Measurements from ENCODE around the gene PPTC7. TPM values are rescaled to one million over a fixed set of nuclear protein-coding genes. Genes with fewer than 3 reads are reported as not detected.
"Not testable (repeated sequence)": the region's sequence is repeated elsewhere in the genome, so short reads cannot be mapped to it uniquely, and the experiment has no call there.

Gene PPTC7
- polyA plus RNA-seq, 1 experiment, result 11.4 TPM

- no peak for DNase-seq (ENCODE audit: low read depth, low spot score)
- POLR2A ChIA-PET, result no interaction called here
- CTCF ChIA-PET, result interaction anchor here (10.1 kb wide), 1 partner anchor 99 kb away, joined by 369 read pairs; the partner anchor contains the start of genes RAD9B and VPS29
Observed at GRCh38 chr12:110606253-110606611, 23.1 kb upstream of the PPTC7 start.

GRCh38 chr12:110602085-110602814 is 19.1 kb upstream of the PPTC7 start:
- not testable (repeated sequence) for DNase-seq (ENCODE audit: low read depth, low spot score); H3K9me3 ChIP-seq (ENCODE audit: control insufficient read depth, insufficient read depth, low read length); H3K27me3 ChIP-seq (ENCODE audit: control insufficient read depth, insufficient read depth, low read length); H3K4me3 ChIP-seq (ENCODE audit: low read depth, low read length); H3K27ac ChIP-seq (ENCODE audit: low read depth, low read length)
- peak; percentile 72 for TF ChIP-seq CTCF (IDR thresholded peaks at IDR 0.05; ENCODE audit: low read depth, low read length)
- ChIA-PET CTCF (interaction anchor here (0.6 to 10.1 kb wide), 49 partner anchors 9 to 749 kb away, joined by 3 to 369 read pairs (median 4); partner anchors contain the start of genes ARPC3, FAM216A, GPN3 and RAD9B), POLR2A (interaction anchor here (1.3 to 3.3 kb wide), 2 partner anchors 134 to 152 kb away, joined by 8 to 16 read pairs; partner anchors contain the start of genes ARPC3, FAM216A and GPN3)

More at GRCh38 chr12:110606253-110606611, 23.1 kb upstream of the PPTC7 start:
- H3K4me3 ChIP-seq (ENCODE audit: low read depth, low read length), result no peak overlapping the region
- no peak for TF ChIP-seq CTCF (IDR thresholded peaks at IDR 0.05; ENCODE audit: low read depth, low read length)
- H3K27me3 ChIP-seq (ENCODE audit: control insufficient read depth, insufficient read depth, low read length), result no peaks in the 10 kb centered on the region
- no peaks in the 10 kb centered on the region for H3K9me3 ChIP-seq (ENCODE audit: control insufficient read depth, insufficient read depth, low read length)
- no peak overlapping the region for H3K27ac ChIP-seq (ENCODE audit: low read depth, low read length)

- DNase-seq (ENCODE audit: low read depth, low spot score), result no peak
- POLR2A ChIA-PET, result interaction anchor here (1.1 to 3.3 kb wide), 3 partner anchors 14 to 150 kb away, joined by 4 to 16 read pairs (median 6); partner anchors contain the start of genes ARPC3, FAM216A, GPN3 and TCTN1
- CTCF ChIA-PET, result interaction anchor here (0.5 to 10.1 kb wide), 23 partner anchors 8 to 288 kb away, joined by 3 to 369 read pairs (median 5); partner anchors contain the start of genes ARPC3, FAM216A, GPN3 and RAD9B
- TF ChIP-seq CTCF (IDR thresholded peaks at IDR 0.05; ENCODE audit: low read depth, low read length), result peak; percentile 49
- Histone ChIP-seq H3K27me3 (ENCODE audit: control insufficient read depth, insufficient read depth, low read length) (no peaks in the 10 kb centered on the region), H3K4me3 (ENCODE audit: low read depth, low read length) (no peak overlapping the region), H3K27ac (ENCODE audit: low read depth, low read length) (no peak overlapping the region), H3K9me3 (ENCODE audit: control insufficient read depth, insufficient read depth, low read length) (no peaks in the 10 kb centered on the region)
Observed at GRCh38 chr12:110600254-110600653, 17.1 kb upstream of the PPTC7 start.

GRCh38 chr12:110599334-110599733 is 16.2 kb upstream of the PPTC7 start:
- Histone ChIP-seq H3K27ac (ENCODE audit: low read depth, low read length) (no peak overlapping the region), H3K27me3 (ENCODE audit: control insufficient read depth, insufficient read depth, low read length) (no peaks in the 10 kb centered on the region), H3K4me3 (ENCODE audit: low read depth, low read length) (no peak overlapping the region), H3K9me3 (ENCODE audit: control insufficient read depth, insufficient read depth, low read length) (no peaks in the 10 kb centered on the region)
- TF ChIP-seq CTCF (IDR thresholded peaks at IDR 0.05; ENCODE audit: low read depth, low read length), result no peak
- POLR2A ChIA-PET, result interaction anchor here (1.6 to 3.3 kb wide), 2 partner anchors 131 to 149 kb away, joined by 4 to 16 read pairs; partner anchors contain the start of genes ARPC3, FAM216A and GPN3
- DNase-seq (ENCODE audit: low read depth, low spot score), result no peak
- CTCF ChIA-PET, result interaction anchor here (0.7 to 10.1 kb wide), 11 partner anchors 7 to 694 kb away, joined by 3 to 369 read pairs (median 35); partner anchors contain the start of genes ARPC3, FAM216A, GPN3 and RAD9B

GRCh38 chr12:110597885-110598284 is 14.8 kb upstream of the PPTC7 start:
- POLR2A ChIA-PET, result no interaction called here
- no peak for DNase-seq (ENCODE audit: low read depth, low spot score)
- no peak overlapping the region for H3K4me3 ChIP-seq (ENCODE audit: low read depth, low read length)
- no peaks in the 10 kb centered on the region for H3K27me3 ChIP-seq (ENCODE audit: control insufficient read depth, insufficient read depth, low read length)
- CTCF ChIA-PET, result interaction anchor here (5.5 to 10.1 kb wide), 2 partner anchors 91 to 129 kb away, joined by 84 to 369 read pairs; partner anchors contain the start of genes FAM216A, GPN3, RAD9B and VPS29
- no peaks in the 10 kb centered on the region for H3K9me3 ChIP-seq (ENCODE audit: control insufficient read depth, insufficient read depth, low read length)
- H3K27ac ChIP-seq (ENCODE audit: low read depth, low read length), result no peak overlapping the region
- TF ChIP-seq CTCF (IDR thresholded peaks at IDR 0.05; ENCODE audit: low read depth, low read length), result no peak

- not testable (repeated sequence) for H3K27ac ChIP-seq (ENCODE audit: low read depth, low read length); DNase-seq (ENCODE audit: low read depth, low spot score); H3K27me3 ChIP-seq (ENCODE audit: control insufficient read depth, insufficient read depth, low read length); H3K4me3 ChIP-seq (ENCODE audit: low read depth, low read length); H3K9me3 ChIP-seq (ENCODE audit: control insufficient read depth, insufficient read depth, low read length)
- POLR2A ChIA-PET, result interaction anchor here (0.7 kb wide), 1 partner anchor 17 kb away, joined by 3 read pairs; no protein-coding TSS in a partner anchor
- CTCF ChIA-PET, result interaction anchor here (1.0 to 4.8 kb wide), 2 partner anchors 8 to 82 kb away, joined by 6 to 35 read pairs; no protein-coding TSS in a partner anchor
Observed at GRCh38 chr12:110592919-110593318, 9.8 kb upstream of the PPTC7 start.

All from AG04450 (cell line).